NT2/D1 (cell line): ENCODE results near the gene KBTBD3.

Experiments
- DNase-seq: peaks from one replicate; pipeline ENCODE4 v3.0.0-alpha.2; 2011; ENCODE audit warnings: low read depth, low spot score
- H3K27me3 ChIP-seq: 2 replicates; pipeline ENCODE4 v1.6.0; 2011; ENCODE audit warnings: mild to moderate bottlenecking; ENCODE audit not compliant: insufficient read length, insufficient read depth
- H3K36me3 ChIP-seq: 2 replicates; pipeline ENCODE4 v1.6.1; 2011; ENCODE audit warnings: mild to moderate bottlenecking, low read length, mixed read lengths; ENCODE audit not compliant: insufficient read depth, insufficient read length
- H3K4me1 ChIP-seq: 2 replicates; pipeline ENCODE4 v1.5.1; 2011; ENCODE audit not compliant: insufficient read depth, insufficient read length
- H3K4me3 ChIP-seq: 2 replicates; pipeline ENCODE4 v1.5.1; 2011; ENCODE audit warnings: low read depth; ENCODE audit not compliant: insufficient read length
- H3K9ac ChIP-seq: 2 replicates; pipeline ENCODE4 v1.6.0; 2011; ENCODE audit warnings: low read depth; ENCODE audit not compliant: insufficient read length
- H3K9me3 ChIP-seq: 2 replicates; pipeline ENCODE4 v1.5.1; 2011; ENCODE audit warnings: mild to moderate bottlenecking, low read length; ENCODE audit not compliant: insufficient read depth
- SUZ12 ChIP-seq: IDR thresholded peaks from 2 replicates; pipeline ENCODE4 v1.6.1; 2011; ENCODE audit not compliant: insufficient read length, insufficient read depth; ENCODE audit errors: extremely low read depth
- YY1 ChIP-seq: IDR thresholded peaks from 2 replicates; pipeline ENCODE4 v1.6.1; 2011; ENCODE audit not compliant: insufficient read length, insufficient read depth
- ZNF274 ChIP-seq: IDR thresholded peaks from 2 replicates; pipeline ENCODE4 v1.6.1; 2011; ENCODE audit warnings: mild to moderate bottlenecking, low read depth, low read length

The KBTBD3 gene, protein sequence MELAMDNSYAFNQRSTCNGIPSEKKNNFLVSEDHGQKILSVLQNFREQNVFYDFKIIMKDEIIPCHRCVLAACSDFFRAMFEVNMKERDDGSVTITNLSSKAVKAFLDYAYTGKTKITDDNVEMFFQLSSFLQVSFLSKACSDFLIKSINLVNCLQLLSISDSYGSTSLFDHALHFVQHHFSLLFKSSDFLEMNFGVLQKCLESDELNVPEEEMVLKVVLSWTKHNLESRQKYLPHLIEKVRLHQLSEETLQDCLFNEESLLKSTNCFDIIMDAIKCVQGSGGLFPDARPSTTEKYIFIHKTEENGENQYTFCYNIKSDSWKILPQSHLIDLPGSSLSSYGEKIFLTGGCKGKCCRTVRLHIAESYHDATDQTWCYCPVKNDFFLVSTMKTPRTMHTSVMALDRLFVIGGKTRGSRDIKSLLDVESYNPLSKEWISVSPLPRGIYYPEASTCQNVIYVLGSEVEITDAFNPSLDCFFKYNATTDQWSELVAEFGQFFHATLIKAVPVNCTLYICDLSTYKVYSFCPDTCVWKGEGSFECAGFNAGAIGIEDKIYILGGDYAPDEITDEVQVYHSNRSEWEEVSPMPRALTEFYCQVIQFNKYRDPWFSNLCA

DNA sequence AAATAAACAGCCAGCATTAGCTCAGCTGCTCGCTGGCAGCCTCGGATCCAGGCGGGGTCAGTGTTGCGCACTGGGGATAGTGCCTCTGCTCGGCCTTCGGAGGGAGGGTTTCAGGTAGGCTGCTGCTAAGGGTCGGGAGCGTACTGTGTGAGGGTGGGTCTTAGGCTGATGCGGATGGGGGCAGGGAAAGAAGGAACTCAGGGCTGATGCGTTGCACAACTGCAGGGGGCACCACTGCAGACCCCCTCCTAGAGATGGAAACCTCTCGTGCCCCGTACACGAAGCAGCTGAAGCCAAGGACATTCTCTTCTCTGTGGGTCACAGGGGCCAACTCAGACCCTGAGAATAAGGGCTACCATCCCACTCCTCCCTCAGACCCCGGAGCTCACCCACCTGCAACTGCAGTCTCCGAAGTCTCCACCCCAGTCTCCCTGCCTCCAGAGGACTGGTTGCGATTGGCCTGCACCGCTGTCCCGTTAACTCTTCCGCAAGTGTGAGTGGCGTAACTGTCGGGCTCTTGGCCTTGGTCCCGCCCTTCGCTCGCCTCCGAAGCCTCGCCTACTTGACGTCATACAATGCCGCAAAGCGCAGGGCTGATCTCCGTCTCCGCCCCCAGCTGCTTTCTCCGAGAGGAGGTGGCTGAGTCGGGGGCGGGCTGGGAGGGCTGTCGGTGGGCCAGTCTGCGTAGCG, at the start of gene KBTBD3:
Gene KBTBD3, minus strand, starts transcription at position 429 of the 690 bp plus-strand sequence. CDS start 18,250 bp downstream, outside the sequence.
- no peak for TF ChIP-seq YY1
- Histone ChIP-seq H3K9ac (peak within 1 kb of the TSS; percentile 98), H3K9me3 (no peaks in the 10 kb centered on the region), H3K36me3 (peaks cover 23% of the 10 kb centered on the region), H3K4me1 (no peaks in the 10 kb centered on the region), H3K27me3 (no peaks in the 10 kb centered on the region), H3K4me3 (peak within 1 kb of the TSS; percentile 93)
- peak; percentile 97 for DNase-seq

DNA sequence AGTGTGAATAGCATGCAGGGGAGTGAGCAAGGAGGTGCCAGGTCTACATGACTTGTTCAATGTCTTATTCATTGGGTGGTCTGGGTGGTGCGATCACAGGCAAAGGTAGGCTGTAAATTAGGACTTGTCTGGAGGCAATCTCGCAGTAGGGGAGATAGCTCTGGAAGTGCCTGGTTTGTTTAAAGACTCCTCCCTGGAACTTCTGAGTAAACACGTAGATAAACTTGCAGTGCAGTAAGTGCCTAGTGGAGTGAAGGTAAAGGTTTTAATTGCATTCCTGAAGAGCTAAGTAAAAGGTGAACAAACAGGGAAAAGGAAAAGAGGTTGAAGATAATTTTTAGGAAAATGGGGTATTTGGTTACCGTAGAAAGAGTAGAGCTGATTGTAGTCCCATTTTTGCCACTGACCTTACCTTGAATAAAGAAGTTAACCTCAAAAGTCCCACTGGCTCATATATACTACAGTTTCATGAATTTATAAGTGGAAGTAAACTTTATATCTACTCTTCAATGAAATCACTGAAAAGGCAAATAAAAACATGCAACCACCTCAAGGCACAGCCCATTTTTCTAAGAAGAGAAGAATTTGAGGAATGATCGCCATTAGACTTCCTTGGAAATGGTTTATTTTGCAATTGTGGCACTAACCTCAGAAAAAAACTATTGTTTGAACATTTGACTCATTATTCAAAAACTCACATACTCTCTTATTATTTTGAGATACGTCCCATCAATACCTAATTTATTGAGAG, 44.6 kb upstream of the KBTBD3 start:
- H3K27me3 ChIP-seq = no peaks in the 10 kb centered on the region
- H3K9me3 ChIP-seq = no peaks in the 10 kb centered on the region
- H3K4me1 ChIP-seq = no peaks in the 10 kb centered on the region
- TF ChIP-seq SUZ12 = no peak
- TF ChIP-seq YY1 = no peak
- no peak for TF ChIP-seq ZNF274
- no peak for DNase-seq
- H3K9ac ChIP-seq = no peak overlapping the region
- H3K36me3 ChIP-seq = no peaks in the 10 kb centered on the region
- H3K4me3 ChIP-seq = no peak overlapping the region

DNA sequence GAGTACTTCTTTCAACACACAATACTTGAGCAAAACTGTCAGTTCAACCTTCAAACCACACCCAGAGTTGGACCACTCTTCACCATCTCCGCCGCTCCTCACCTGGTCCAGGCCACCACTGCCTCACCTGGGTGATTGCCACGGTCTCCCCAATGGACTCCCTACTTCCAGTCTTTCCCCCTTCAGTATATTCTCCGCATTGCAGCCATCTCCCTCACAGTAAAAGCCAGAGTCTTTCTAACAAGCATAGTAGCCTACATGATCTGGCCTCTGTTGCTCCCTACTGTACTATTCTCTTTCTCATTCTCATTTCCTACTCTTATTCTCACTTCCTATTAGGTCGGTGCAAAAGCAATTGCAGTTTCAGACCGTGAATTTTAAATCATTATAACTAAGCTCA, 28.8 kb upstream of the KBTBD3 start:
- H3K9ac ChIP-seq = no peak overlapping the region
- H3K27me3 ChIP-seq = no peaks in the 10 kb centered on the region
- no peaks in the 10 kb centered on the region for H3K36me3 ChIP-seq
- no peaks in the 10 kb centered on the region for H3K4me1 ChIP-seq
- H3K4me3 ChIP-seq = no peak overlapping the region
- DNase-seq = no peak
- no peaks in the 10 kb centered on the region for H3K9me3 ChIP-seq
- TF ChIP-seq YY1 (no peak), ZNF274 (no peak), SUZ12 (no peak)

DNA sequence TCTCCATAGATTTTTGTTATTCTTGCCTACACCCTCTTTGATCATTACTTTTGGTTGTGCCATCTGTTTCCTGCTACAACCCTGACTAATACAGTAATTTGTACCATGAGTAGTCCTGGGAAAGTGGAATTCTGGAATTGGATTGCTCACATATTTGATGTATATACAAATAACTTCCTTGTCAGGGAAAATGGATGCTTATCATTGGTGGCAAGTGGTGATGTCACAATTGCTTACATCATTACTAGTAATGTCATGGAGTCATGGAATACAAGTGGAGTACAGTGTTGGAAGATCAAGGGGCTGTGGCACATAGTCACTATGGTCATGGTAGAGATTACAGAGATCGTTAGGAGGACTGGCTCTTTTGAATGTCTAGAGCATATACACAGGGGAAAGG, 24.7 kb upstream of the KBTBD3 start:
- H3K9ac ChIP-seq = no peak overlapping the region
- H3K27me3 ChIP-seq = no peaks in the 10 kb centered on the region
- H3K4me1 ChIP-seq = no peaks in the 10 kb centered on the region
- peaks cover 21% of the 10 kb centered on the region for H3K36me3 ChIP-seq
- no peak overlapping the region for H3K4me3 ChIP-seq
- no peak for TF ChIP-seq YY1
- no peak for TF ChIP-seq SUZ12
- TF ChIP-seq ZNF274 = no peak
- no peak for DNase-seq
- no peaks in the 10 kb centered on the region for H3K9me3 ChIP-seq

DNA sequence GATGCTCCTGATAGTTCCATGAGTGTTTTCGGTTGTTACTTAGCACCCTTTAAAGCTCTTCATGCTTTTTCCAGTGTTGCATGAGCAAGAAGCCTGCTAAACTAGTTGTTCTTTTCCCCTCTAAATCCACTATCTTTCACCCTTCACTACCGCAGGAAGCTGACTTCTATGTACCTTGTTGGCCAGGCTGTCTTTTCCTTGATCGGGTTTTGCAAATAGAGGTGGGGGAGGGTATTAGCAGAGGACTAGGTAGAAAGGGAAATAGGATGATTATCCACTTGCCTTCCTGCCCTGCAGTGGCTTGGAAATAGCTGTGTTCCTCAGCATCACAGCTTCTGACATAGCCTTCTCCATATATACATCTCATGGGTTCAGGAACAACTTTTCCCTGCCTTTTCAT, 24.2 kb upstream of the KBTBD3 start:
- no peak for DNase-seq

DNA sequence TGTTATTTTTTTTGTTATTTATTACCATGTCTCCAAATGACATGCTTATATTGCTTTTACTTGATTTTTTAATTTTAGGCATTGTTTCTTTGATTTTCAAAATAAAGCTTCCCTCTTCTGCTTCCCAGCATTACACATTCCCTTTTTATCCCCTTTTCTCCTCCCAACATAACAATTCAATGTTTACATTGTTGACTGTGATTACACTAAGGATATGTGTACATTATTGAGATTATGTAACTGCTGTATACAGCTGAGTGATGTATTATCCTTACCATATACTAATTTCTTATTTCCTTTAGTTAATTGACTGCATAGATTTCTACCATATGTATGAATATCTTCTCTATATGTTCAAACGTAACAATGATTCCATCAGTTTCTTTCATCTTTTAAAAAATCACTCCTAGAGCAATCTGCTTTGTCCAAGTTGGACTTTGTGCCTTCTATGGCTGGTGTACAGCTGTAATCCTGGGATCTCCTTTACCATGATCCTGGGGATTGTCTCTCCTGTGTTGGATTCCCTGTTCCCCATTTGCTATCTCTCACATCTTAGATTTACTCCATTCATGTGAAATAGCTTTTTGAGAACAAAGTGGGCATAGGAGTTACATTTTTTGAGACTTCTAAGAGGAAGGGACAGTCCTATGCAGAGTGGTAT, 21.9 kb upstream of the KBTBD3 start:
- H3K4me1 ChIP-seq = no peaks in the 10 kb centered on the region
- no peaks in the 10 kb centered on the region for H3K27me3 ChIP-seq
- TF ChIP-seq ZNF274 = no peak
- no peak for TF ChIP-seq YY1
- TF ChIP-seq SUZ12 = no peak
- H3K4me3 ChIP-seq = no peak overlapping the region
- H3K9me3 ChIP-seq = no peaks in the 10 kb centered on the region
- no peak overlapping the region for H3K9ac ChIP-seq
- DNase-seq = no peak
- H3K36me3 ChIP-seq = peaks cover 33% of the 10 kb centered on the region

More for the DNA sequence above, 24.2 kb upstream of the KBTBD3 start:
- no peaks in the 10 kb centered on the region for H3K4me1 ChIP-seq
- H3K27me3 ChIP-seq = no peaks in the 10 kb centered on the region
- H3K9me3 ChIP-seq = no peaks in the 10 kb centered on the region
- H3K9ac ChIP-seq = no peak overlapping the region
- peaks cover 25% of the 10 kb centered on the region for H3K36me3 ChIP-seq
- no peak overlapping the region for H3K4me3 ChIP-seq
- TF ChIP-seq SUZ12 = no peak
- TF ChIP-seq YY1 = no peak
- TF ChIP-seq ZNF274 = no peak
